ENCODE data around the gene DENND1B. TPM values are rescaled to one million over a fixed set of nuclear protein-coding genes. Genes with fewer than 3 reads are reported as not detected.
"Not testable (repeated sequence)": the region's sequence is repeated elsewhere in the genome, so short reads cannot be mapped to it uniquely, and the experiment has no call there.

DENND1B gene
- total and polyA plus RNA-seq, 4 experiments from 2014 or later: 12.5 to 26.3 (median 22.5) TPM

- Mint-ChIP-seq H3K4me1 (peaks cover 42 to 64% (median 53%) of the 10 kb centered on the region in 4 donors), H3K36me3 (peaks cover 6 to 16% of the 10 kb centered on the region in 2 donors), H3K9me3 (no peaks in the 10 kb centered on the region), H3K4me3 (peak overlapping the region in 1 of 8 donors; percentile 2), H3K27ac (peak overlapping the region in 2 of 7 donors; percentile 0 to 34), H3K27me3 (no peaks in the 10 kb centered on the region)
- peaks cover 70% of the 10 kb centered on the region for H3K4me1 ChIP-seq (ENCODE audit: insufficient read depth, low read length)
- ChIA-PET CTCF (ENCODE audit: partially characterized antibody) (interaction anchor here (1.3 to 1.6 kb wide), 2 partner anchors 25 to 105 kb away, joined by 3 to 4 read pairs; no protein-coding TSS in a partner anchor), POLR2A (ENCODE audit: partially characterized antibody) (interaction anchor here (1.1 to 4.0 kb wide), 2 partner anchors 12 to 23 kb away, joined by 3 to 34 read pairs; partner anchors contain the start of gene DENND1B)
- no peaks in the 10 kb centered on the region for H3K9me3 ChIP-seq (ENCODE audit: control insufficient read depth in 1 of 2, low read length in 2 of 2)
- no peak overlapping the region for H3K27ac ChIP-seq (ENCODE audit: low read depth, low read length)
- no peaks in the 10 kb centered on the region for H3K36me3 ChIP-seq (ENCODE audit: insufficient read depth, low read length)
- no peaks in the 10 kb centered on the region for H3K27me3 ChIP-seq (ENCODE audit: insufficient read depth, low read length)
- no peak overlapping the region for H3K4me3 ChIP-seq (ENCODE audit: low read length in 2 of 2)
- no peak for DNase-seq
- intact Hi-C loops (cut with micrococcal nuclease): no loop called here
Measured at GRCh38 chr1:197763769-197764168, 11.5 kb downstream of the DENND1B start.

DNA sequence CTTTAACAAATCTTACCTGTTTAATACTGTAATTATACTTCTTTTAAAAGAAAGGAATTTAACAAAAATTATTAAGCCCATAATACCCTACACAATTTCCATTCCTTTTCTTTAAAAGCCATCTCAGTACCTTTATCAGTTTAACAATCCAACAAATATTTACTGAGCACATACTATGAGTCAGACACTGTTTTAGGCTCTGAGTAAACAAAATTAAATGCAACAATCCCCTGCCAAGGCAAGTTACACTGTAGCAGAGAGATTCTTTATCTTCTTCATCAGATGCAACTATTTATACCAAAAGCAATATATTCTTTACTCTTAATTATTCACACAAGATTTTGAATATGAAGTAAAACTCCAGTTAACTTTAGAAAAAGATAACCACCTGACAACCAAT is 12.0 kb downstream of the DENND1B start:
- Histone ChIP-seq H3K9me3 (ENCODE audit: control insufficient read depth in 1 of 2, low read length in 2 of 2) (no peaks in the 10 kb centered on the region), H3K27ac (ENCODE audit: low read depth, low read length) (no peak overlapping the region), H3K4me3 (ENCODE audit: low read length in 2 of 2) (no peak overlapping the region), H3K36me3 (ENCODE audit: insufficient read depth, low read length) (no peaks in the 10 kb centered on the region), H3K4me1 (ENCODE audit: insufficient read depth, low read length) (peaks cover 66% of the 10 kb centered on the region), H3K27me3 (ENCODE audit: insufficient read depth, low read length) (no peaks in the 10 kb centered on the region)
- no peak for DNase-seq
- Mint-ChIP-seq H3K27ac (no peak overlapping the region), H3K36me3 (peaks cover 7 to 16% of the 10 kb centered on the region in 2 donors), H3K4me3 (no peak overlapping the region), H3K27me3 (no peaks in the 10 kb centered on the region), H3K4me1 (peaks cover 40 to 62% (median 50%) of the 10 kb centered on the region in 4 donors), H3K9me3 (no peaks in the 10 kb centered on the region)
- intact Hi-C loops (cut with micrococcal nuclease): no loop called here
- ChIA-PET POLR2A (ENCODE audit: partially characterized antibody) (interaction anchor here (1.1 to 4.0 kb wide), 2 partner anchors 13 to 23 kb away, joined by 3 to 34 read pairs; partner anchors contain the start of gene DENND1B), CTCF (ENCODE audit: partially characterized antibody) (interaction anchor here (1.3 to 1.6 kb wide), 2 partner anchors 25 to 106 kb away, joined by 3 to 4 read pairs; no protein-coding TSS in a partner anchor)

DNA sequence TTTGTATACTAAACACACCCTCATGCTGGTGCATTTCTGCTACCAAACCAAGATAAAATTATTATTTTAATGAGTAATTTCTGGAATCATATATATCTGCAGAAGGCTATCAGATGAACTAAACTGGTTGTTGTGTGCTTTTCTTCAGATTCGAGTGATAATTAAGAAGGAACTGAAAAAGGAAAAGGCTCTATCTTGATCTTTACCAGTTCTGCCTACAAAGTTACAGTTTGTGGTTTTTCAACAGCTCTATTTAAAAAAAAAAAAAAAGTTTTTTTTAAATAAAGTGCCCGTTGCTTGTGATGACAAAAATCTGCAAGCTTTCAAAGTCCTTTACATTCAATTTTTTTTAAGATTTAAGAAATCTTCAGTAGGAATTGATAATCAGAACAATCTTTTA is 13.6 kb downstream of the DENND1B start:
- intact Hi-C loops (cut with micrococcal nuclease): no loop called here
- Histone ChIP-seq H3K4me3 (ENCODE audit: low read length in 2 of 2) (no peak overlapping the region), H3K9me3 (ENCODE audit: control insufficient read depth in 1 of 2, low read length in 2 of 2) (no peaks in the 10 kb centered on the region), H3K27ac (ENCODE audit: low read depth, low read length) (no peak overlapping the region), H3K27me3 (ENCODE audit: insufficient read depth, low read length) (no peaks in the 10 kb centered on the region), H3K36me3 (ENCODE audit: insufficient read depth, low read length) (no peaks in the 10 kb centered on the region), H3K4me1 (ENCODE audit: insufficient read depth, low read length) (peaks cover 54% of the 10 kb centered on the region)
- POLR2A ChIA-PET (ENCODE audit: partially characterized antibody): interaction anchor here (0.6 to 4.0 kb wide), 2 partner anchors 14 to 874 kb away, joined by 3 to 34 read pairs; partner anchors contain the start of gene DENND1B
- peak overlapping the region in 5 of 8 donors; percentile 17 to 80 (median 47) for H3K4me3 Mint-ChIP-seq
- DNase-seq: peak in 4 of 5 donors; percentile 4 to 21 (median 12)
- no peaks in the 10 kb centered on the region for H3K27me3 Mint-ChIP-seq
- H3K36me3 Mint-ChIP-seq: peaks cover 8 to 13% of the 10 kb centered on the region in 2 donors
- CTCF ChIA-PET (ENCODE audit: partially characterized antibody): no interaction called here
- no peaks in the 10 kb centered on the region for H3K9me3 Mint-ChIP-seq
- H3K27ac Mint-ChIP-seq: peak overlapping the region in 1 of 7 donors; percentile 19
- peaks cover 40 to 62% (median 48%) of the 10 kb centered on the region in 4 donors for H3K4me1 Mint-ChIP-seq

DNA sequence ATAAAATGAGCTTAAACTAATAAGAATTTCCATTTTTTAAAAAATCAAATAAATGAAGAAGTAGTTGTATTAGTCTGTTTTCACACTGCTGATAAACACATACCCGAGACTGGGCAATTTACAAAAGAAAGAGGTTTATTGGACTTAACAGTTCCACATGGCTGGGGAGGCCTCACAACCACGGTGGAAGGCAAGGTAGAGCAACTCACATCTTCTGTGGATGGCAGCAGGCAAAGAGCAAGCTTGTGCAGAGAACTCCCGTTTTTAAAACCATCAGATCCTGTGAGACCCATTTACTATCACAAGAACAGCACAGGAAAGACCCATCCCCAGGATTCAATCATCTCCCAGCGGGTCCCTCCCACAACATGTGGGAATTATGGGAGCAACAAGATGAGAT is 19.7 kb downstream of the DENND1B start:
- H3K9me3 Mint-ChIP-seq; H3K9me3 ChIP-seq (ENCODE audit: control insufficient read depth in 1 of 2, low read length in 2 of 2); DNase-seq; H3K27me3 Mint-ChIP-seq; POLR2A ChIA-PET (ENCODE audit: partially characterized antibody); H3K36me3 ChIP-seq (ENCODE audit: insufficient read depth, low read length); intact Hi-C loops (cut with micrococcal nuclease); H3K4me3 ChIP-seq (ENCODE audit: low read length in 2 of 2); H3K27me3 ChIP-seq (ENCODE audit: insufficient read depth, low read length); H3K27ac ChIP-seq (ENCODE audit: low read depth, low read length); CTCF ChIA-PET (ENCODE audit: partially characterized antibody): not testable (repeated sequence)
- peaks cover 20% of the 10 kb centered on the region for H3K4me1 ChIP-seq (ENCODE audit: insufficient read depth, low read length)
- Mint-ChIP-seq H3K4me3 (peak overlapping the region in 2 of 8 donors; percentile 3 to 40), H3K36me3 (peaks cover 28 to 31% of the 10 kb centered on the region in 2 donors), H3K27ac (peak overlapping the region in 1 of 7 donors; percentile 46), H3K4me1 (peaks cover 27 to 45% (median 30%) of the 10 kb centered on the region in 4 donors)

DNA sequence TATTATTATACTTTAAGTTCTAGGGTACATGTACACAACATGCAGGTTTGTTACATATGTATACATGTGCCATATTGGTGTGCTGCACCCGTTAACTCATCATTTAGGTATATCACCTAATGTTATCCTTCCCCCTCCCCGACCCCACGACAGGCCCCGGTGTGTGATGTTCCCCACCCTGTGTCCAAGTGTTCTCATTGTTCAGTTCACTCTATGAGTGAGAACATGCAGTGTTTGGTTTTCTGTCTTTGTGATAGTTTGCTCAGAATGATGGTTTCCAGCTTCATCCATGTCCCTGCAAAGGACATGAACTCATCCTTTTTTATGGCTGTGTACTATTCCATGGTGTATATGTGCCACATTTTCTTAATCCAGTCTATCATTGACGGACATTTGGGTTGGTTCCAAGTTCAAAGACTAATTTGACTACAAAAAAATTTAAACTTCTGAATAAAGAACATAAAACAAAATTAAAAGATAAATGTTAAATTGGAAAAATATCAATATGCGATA is 22.6 kb downstream of the DENND1B start:
- CTCF ChIA-PET (ENCODE audit: partially characterized antibody); H3K36me3 ChIP-seq (ENCODE audit: insufficient read depth, low read length); H3K27ac Mint-ChIP-seq; H3K27ac ChIP-seq (ENCODE audit: low read depth, low read length); POLR2A ChIA-PET (ENCODE audit: partially characterized antibody); H3K27me3 ChIP-seq (ENCODE audit: insufficient read depth, low read length); DNase-seq; H3K4me3 ChIP-seq (ENCODE audit: low read length in 2 of 2); H3K27me3 Mint-ChIP-seq; H3K9me3 Mint-ChIP-seq; intact Hi-C loops (cut with micrococcal nuclease); H3K4me3 Mint-ChIP-seq; H3K9me3 ChIP-seq (ENCODE audit: control insufficient read depth in 1 of 2, low read length in 2 of 2): not testable (repeated sequence)
- Mint-ChIP-seq H3K4me1 (peaks cover 29 to 62% (median 42%) of the 10 kb centered on the region in 4 donors), H3K36me3 (peaks cover 26 to 32% of the 10 kb centered on the region in 2 donors)
- peaks cover 38% of the 10 kb centered on the region for H3K4me1 ChIP-seq (ENCODE audit: insufficient read depth, low read length)

DNA sequence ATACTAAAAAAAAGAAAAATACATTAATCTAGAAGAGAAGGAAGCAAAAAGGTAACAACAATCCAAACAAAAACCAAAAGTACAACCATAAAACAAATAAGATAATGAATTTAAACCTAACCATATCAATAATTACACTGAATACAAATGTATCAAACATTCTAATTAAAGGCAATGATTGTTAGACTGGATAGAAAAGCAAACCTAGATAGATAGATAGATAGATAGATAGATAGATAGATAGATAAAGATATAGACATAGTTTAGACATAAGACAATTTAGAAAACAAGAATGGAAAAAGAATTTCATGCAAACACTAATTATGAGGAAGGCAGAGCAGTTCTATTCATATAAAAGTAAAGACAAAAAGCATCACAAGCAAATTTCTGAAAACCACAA is 24.9 kb downstream of the DENND1B start:
- no peak overlapping the region for H3K27ac Mint-ChIP-seq
- DNase-seq: no peak
- Histone ChIP-seq H3K9me3 (ENCODE audit: control insufficient read depth in 1 of 2, low read length in 2 of 2) (no peaks in the 10 kb centered on the region), H3K27ac (ENCODE audit: low read depth, low read length) (no peak overlapping the region), H3K27me3 (ENCODE audit: insufficient read depth, low read length) (no peaks in the 10 kb centered on the region), H3K4me1 (ENCODE audit: insufficient read depth, low read length) (peaks cover 28% of the 10 kb centered on the region), H3K4me3 (ENCODE audit: low read length in 2 of 2) (no peak overlapping the region), H3K36me3 (ENCODE audit: insufficient read depth, low read length) (no peaks in the 10 kb centered on the region)
- H3K4me1 Mint-ChIP-seq: peaks cover 28 to 63% (median 39%) of the 10 kb centered on the region in 4 donors
- H3K9me3 Mint-ChIP-seq: peaks cover 0 to 5% (median 0%) of the 10 kb centered on the region in 8 donors
- ChIA-PET POLR2A (ENCODE audit: partially characterized antibody) (no interaction called here), CTCF (ENCODE audit: partially characterized antibody) (no interaction called here)
- peaks cover 32 to 36% of the 10 kb centered on the region in 2 donors for H3K36me3 Mint-ChIP-seq
- intact Hi-C loops (cut with micrococcal nuclease): no loop called here
- H3K4me3 Mint-ChIP-seq: peak overlapping the region in 3 of 8 donors; percentile 19 to 46 (median 25)
- no peaks in the 10 kb centered on the region for H3K27me3 Mint-ChIP-seq

DNA sequence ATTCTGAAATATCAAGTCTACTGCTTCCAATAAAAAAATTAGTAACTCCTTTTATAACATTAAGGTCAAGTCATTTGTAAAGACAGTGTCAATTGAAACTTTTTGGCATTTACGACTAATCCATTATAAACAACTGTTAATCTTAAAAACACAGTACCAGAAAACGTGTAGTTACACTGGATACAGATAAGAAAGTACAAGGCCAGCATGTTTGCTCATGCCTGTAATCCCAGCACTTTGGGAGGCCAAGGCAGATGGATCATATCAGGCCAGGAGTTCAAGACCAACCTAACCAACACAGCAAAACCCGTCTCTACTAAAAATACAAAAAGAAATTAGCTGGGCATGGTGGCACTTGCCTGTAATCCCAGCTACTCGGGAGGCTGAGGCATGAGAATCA is 29.4 kb downstream of the DENND1B start:
- H3K4me3 Mint-ChIP-seq: no peak overlapping the region
- Histone ChIP-seq H3K4me1 (ENCODE audit: insufficient read depth, low read length) (peaks cover 40% of the 10 kb centered on the region), H3K27ac (ENCODE audit: low read depth, low read length) (no peak overlapping the region), H3K4me3 (ENCODE audit: low read length in 2 of 2) (no peak overlapping the region), H3K27me3 (ENCODE audit: insufficient read depth, low read length) (no peaks in the 10 kb centered on the region), H3K9me3 (ENCODE audit: control insufficient read depth in 1 of 2, low read length in 2 of 2) (no peaks in the 10 kb centered on the region), H3K36me3 (ENCODE audit: insufficient read depth, low read length) (no peaks in the 10 kb centered on the region)
- intact Hi-C loops (cut with micrococcal nuclease): no loop called here
- DNase-seq: no peak
- H3K27ac Mint-ChIP-seq: no peak overlapping the region
- H3K27me3 Mint-ChIP-seq: no peaks in the 10 kb centered on the region
- peaks cover 47 to 91% (median 64%) of the 10 kb centered on the region in 4 donors for H3K4me1 Mint-ChIP-seq
- peaks cover 18 to 20% of the 10 kb centered on the region in 2 donors for H3K36me3 Mint-ChIP-seq
- ChIA-PET CTCF (ENCODE audit: partially characterized antibody) (no interaction called here), POLR2A (ENCODE audit: partially characterized antibody) (interaction anchor here (1.0 kb wide), 1 partner anchor 31 kb away, joined by 3 read pairs; no protein-coding TSS in a partner anchor)
- H3K9me3 Mint-ChIP-seq: peaks cover 0 to 1% (median 0%) of the 10 kb centered on the region in 8 donors
